OCI-LY7 (cell line): ENCODE data around the gene DHX34. TPM values are rescaled to one million over a fixed set of nuclear protein-coding genes. Genes with fewer than 3 reads are reported as not detected.

Experiments
- BruUV-seq: library from RNA; stranded (reverse); fragments of 400-500 nt; replicated peaks from 2 replicates; lab custom pipeline; 2021; lab: Mats Ljungman, UMichigan
- CTCF ChIA-PET: fragments of 300-600 bp; sonication (Branson Sonifier 250); formaldehyde crosslinking; loops from one replicate; lab custom pipeline; 2022; ENCODE audit warnings: antibody characterized with exemption; ENCODE audit not compliant: unreplicated experiment; lab: Charles Lee
- POLR2A ChIA-PET: fragments of 300-600 bp; sonication (Branson Sonifier 250); formaldehyde crosslinking; loops from one replicate; lab custom pipeline; 2022; ENCODE audit warnings: antibody characterized with exemption; lab: Charles Lee
- DNase-seq: peaks from one replicate; pipeline ENCODE4 v3.0.0-alpha.2; 2015; ENCODE audit warnings: low spot score
- H2AFZ ChIP-seq: fragments of 200-600 bp; sonication (generic), shearing (Covaris generic); 2 replicates; pipeline ENCODE4 v1.6.1; 2014; ENCODE audit warnings: mild to moderate bottlenecking, antibody characterized with exemption, low read length, moderate library complexity
- H3K27ac ChIP-seq: fragments of 200-600 bp; sonication (generic); 2 replicates; pipeline ENCODE4 v1.5.1; 2014; ENCODE audit warnings: mixed run types, low read depth, mild to moderate bottlenecking, moderate library complexity, low read length, inconsistent platforms; ENCODE audit not compliant: poor library complexity, severe bottlenecking
- H3K36me3 ChIP-seq: fragments of 200-600 bp; sonication (generic); 2 replicates; pipeline ENCODE4 v1.6.1; 2014; ENCODE audit warnings: mild to moderate bottlenecking, antibody characterized with exemption, low read length, moderate library complexity, mixed read lengths; ENCODE audit not compliant: insufficient read depth
- H3K4me1 ChIP-seq: fragments of 200-600 bp; sonication (generic); 2 replicates; pipeline ENCODE4 v1.5.1; 2014; ENCODE audit warnings: mild to moderate bottlenecking, low read length; ENCODE audit not compliant: insufficient read depth, poor library complexity, severe bottlenecking
- H3K4me2 ChIP-seq: fragments of 200-600 bp; sonication (generic); 2 replicates; pipeline ENCODE4 v1.6.1; 2014; ENCODE audit warnings: mild to moderate bottlenecking, low read length
- H3K4me3 ChIP-seq: fragments of 200-600 bp; sonication (generic); 2 replicates; pipeline ENCODE4 v1.5.1; 2014; ENCODE audit warnings: mild to moderate bottlenecking, low read depth, low read length; ENCODE audit not compliant: poor library complexity, severe bottlenecking
- H3K79me2 ChIP-seq: fragments of 200-600 bp; sonication (generic); 2 replicates; pipeline ENCODE4 v1.6.1; 2016; ENCODE audit warnings: low read depth, mild to moderate bottlenecking, low read length, moderate library complexity, mixed read lengths; ENCODE audit not compliant: insufficient read depth
- H3K9me2 ChIP-seq: fragments of 200-600 bp; sonication (generic); 2 replicates; pipeline ENCODE4 v1.6.1; 2016; ENCODE audit warnings: mild to moderate bottlenecking, low read length, mixed read lengths; ENCODE audit not compliant: insufficient read depth
- H3K9me3 ChIP-seq: fragments of 200-600 bp; sonication (generic); 2 replicates; pipeline ENCODE4 v1.6.1; 2014; ENCODE audit warnings: mild to moderate bottlenecking, mixed run types, low read length, mixed read lengths
- H4K20me1 ChIP-seq: fragments of 200-600 bp; sonication (generic); 2 replicates; pipeline ENCODE4 v1.6.1; 2014; ENCODE audit warnings: mild to moderate bottlenecking, antibody characterized with exemption, low read length, moderate library complexity, mixed read lengths; ENCODE audit not compliant: insufficient read depth
- EZH2phosphoT487 ChIP-seq: fragments of 200-600 bp; sonication (generic); IDR thresholded peaks from 2 replicates; pipeline ENCODE4 v1.6.1; 2018; ENCODE audit warnings: low read depth, borderline replicate concordance, mild to moderate bottlenecking, mixed run types, antibody characterized with exemption, low read length, moderate library complexity, mixed read lengths
- intact Hi-C: fragments of 100-400 bp; cut with micrococcal nuclease; formaldehyde crosslinking; loops from one replicate; pipeline ENCODE4 v1.10.0; 2022; ENCODE audit not compliant: unreplicated experiment
- total RNA-seq, 2 experiments: library from RNA; depleted of rRNA in 1 of 2; stranded (reverse); fragments of >200 nt in 1 of 2; shearing (Covaris generic) in 1 of 2; gene quantifications; 2 replicates each; pipeline ENCODE4 v1.2.3, GENCODE V29; 2014 to 2022
- TF ChIP-seq, protein P1 (sequence below): fragments of 200-600 bp; sonication (generic); conservative IDR thresholded peaks from 2 replicates; pipeline ENCODE4 v1.5.1; 2014; ENCODE audit warnings: mild to moderate bottlenecking, antibody characterized with exemption, low read length, moderate library complexity, mixed read lengths

Gene DHX34
- total RNA-seq, 2 experiments from 2014 or later, result 19.7 to 32.2 TPM

DNA sequence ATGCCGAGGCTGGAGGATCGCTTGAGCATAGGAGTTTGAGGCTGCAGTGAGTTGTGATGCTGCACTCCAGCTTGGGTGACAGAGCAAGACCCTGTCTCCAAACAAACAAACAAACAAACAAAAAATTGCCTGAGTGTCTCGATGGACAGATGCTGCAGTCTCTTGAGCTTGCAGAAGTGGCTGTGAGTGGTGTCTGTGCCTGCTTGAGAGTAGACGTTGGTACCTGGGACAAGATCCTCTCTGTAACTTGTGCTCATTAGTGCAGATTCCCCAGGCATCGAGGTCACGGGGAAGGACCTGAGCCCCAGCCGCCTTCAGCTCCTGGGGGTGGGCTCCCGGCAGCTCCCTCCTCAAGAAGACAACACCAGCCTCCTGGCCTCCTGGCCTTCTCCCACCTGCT, 25.7 kb upstream of the DHX34 start:
- no peak for DNase-seq
- BruUV-seq, result no TSS peak
- Histone ChIP-seq H3K9me3 (no peaks in the 10 kb centered on the region), H3K4me1 (no peaks in the 10 kb centered on the region), H3K4me2 (no peak overlapping the region), H2AFZ (no peak overlapping the region), H3K27ac (no peak overlapping the region), H3K79me2 (no peaks in the 10 kb centered on the region), H3K36me3 (no peaks in the 10 kb centered on the region), H4K20me1 (no peaks in the 10 kb centered on the region), H3K4me3 (no peak overlapping the region), H3K9me2 (no peaks in the 10 kb centered on the region)
- ChIA-PET POLR2A (interaction anchor here (0.6 kb wide), 1 partner anchor 127 kb away, joined by 3 read pairs; no protein-coding TSS in a partner anchor), CTCF (no interaction called here)
- no peak for TF ChIP-seq EZH2phosphoT487
- TF ChIP-seq, protein P1, sequence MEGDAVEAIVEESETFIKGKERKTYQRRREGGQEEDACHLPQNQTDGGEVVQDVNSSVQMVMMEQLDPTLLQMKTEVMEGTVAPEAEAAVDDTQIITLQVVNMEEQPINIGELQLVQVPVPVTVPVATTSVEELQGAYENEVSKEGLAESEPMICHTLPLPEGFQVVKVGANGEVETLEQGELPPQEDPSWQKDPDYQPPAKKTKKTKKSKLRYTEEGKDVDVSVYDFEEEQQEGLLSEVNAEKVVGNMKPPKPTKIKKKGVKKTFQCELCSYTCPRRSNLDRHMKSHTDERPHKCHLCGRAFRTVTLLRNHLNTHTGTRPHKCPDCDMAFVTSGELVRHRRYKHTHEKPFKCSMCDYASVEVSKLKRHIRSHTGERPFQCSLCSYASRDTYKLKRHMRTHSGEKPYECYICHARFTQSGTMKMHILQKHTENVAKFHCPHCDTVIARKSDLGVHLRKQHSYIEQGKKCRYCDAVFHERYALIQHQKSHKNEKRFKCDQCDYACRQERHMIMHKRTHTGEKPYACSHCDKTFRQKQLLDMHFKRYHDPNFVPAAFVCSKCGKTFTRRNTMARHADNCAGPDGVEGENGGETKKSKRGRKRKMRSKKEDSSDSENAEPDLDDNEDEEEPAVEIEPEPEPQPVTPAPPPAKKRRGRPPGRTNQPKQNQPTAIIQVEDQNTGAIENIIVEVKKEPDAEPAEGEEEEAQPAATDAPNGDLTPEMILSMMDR, result no peak
- intact Hi-C loops, result no loop called here

DNA sequence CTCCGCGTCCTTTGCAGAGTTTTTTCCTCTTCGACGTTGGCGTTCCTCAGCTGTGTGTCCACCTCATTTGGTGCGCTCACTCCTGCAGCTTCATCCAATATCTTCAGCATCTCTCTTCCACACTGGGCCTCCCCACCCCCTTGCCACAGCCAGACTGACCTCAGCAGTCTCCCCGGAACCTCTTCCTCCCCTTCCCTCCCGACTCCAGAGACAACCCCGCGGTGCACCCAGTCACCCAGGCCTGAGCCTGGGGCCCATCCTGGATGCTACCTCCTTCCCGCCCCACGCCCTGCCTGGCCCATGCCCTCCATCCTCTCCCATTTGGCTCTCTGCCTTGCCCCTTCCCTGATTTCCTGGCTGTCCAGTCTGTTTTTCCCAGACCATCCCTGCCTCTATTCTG, 25.2 kb upstream of the DHX34 start:
- DNase-seq, result no peak
- TF ChIP-seq, protein P1, result no peak
- TF ChIP-seq EZH2phosphoT487, result no peak
- POLR2A ChIA-PET, result interaction anchor here (0.6 kb wide), 1 partner anchor 127 kb away, joined by 3 read pairs; no protein-coding TSS in a partner anchor
- no peaks in the 10 kb centered on the region for H3K4me1 ChIP-seq
- no peaks in the 10 kb centered on the region for H3K9me2 ChIP-seq
- no peak overlapping the region for H2AFZ ChIP-seq
- no peak overlapping the region for H3K27ac ChIP-seq
- BruUV-seq, result no TSS peak
- CTCF ChIA-PET, result no interaction called here
- no peaks in the 10 kb centered on the region for H3K36me3 ChIP-seq
- intact Hi-C loops, result no loop called here
- H3K79me2 ChIP-seq, result no peaks in the 10 kb centered on the region
- H3K4me3 ChIP-seq, result no peak overlapping the region
- no peak overlapping the region for H3K4me2 ChIP-seq
- H4K20me1 ChIP-seq, result no peaks in the 10 kb centered on the region
- no peaks in the 10 kb centered on the region for H3K9me3 ChIP-seq

DNA sequence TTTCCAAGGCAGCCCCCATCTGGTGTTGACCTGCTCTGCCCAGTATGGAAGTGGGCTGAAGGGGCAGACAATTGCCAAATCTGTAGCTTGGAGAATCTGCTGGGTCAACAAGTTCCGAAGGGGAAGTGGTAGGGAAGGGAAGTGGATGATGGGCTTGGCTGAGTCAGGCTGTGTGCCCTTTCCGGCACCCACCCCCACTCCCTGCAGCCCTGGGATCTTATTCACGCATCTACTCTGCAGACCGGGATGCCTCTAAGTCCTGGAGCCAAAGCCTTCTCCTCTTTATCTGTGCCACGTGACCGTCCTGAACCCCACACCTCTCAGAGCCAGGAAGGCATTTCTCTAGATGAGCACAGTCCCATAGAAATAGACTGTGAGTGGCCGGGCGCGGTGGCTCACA, 24.6 kb upstream of the DHX34 start:
- H3K4me1 ChIP-seq, result no peaks in the 10 kb centered on the region
- no peak overlapping the region for H3K4me3 ChIP-seq
- no peak overlapping the region for H3K4me2 ChIP-seq
- POLR2A ChIA-PET, result no interaction called here
- H3K27ac ChIP-seq, result no peak overlapping the region
- no peaks in the 10 kb centered on the region for H3K79me2 ChIP-seq
- BruUV-seq, result no TSS peak
- no peak for DNase-seq
- no peaks in the 10 kb centered on the region for H3K9me2 ChIP-seq
- intact Hi-C loops, result no loop called here
- H2AFZ ChIP-seq, result no peak overlapping the region
- TF ChIP-seq, protein P1, result no peak
- TF ChIP-seq EZH2phosphoT487, result no peak
- H3K36me3 ChIP-seq, result no peaks in the 10 kb centered on the region
- H4K20me1 ChIP-seq, result no peaks in the 10 kb centered on the region
- CTCF ChIA-PET, result no interaction called here
- no peaks in the 10 kb centered on the region for H3K9me3 ChIP-seq
